Caco-2 (cell line): ENCODE results near the gene CYP2A13. TPM values are rescaled to one million over a fixed set of nuclear protein-coding genes. Genes with fewer than 3 reads are reported as not detected.

Experiments used
- BruUV-seq: library from RNA; stranded (reverse); fragments of 400-500 nt; replicated peaks from 2 replicates; lab custom pipeline; 2021; lab: Mats Ljungman, UMichigan
- CTCF ChIA-PET: fragments of 300-600 bp; sonication (Branson Sonifier 250); formaldehyde crosslinking; loops from one replicate; lab custom pipeline; 2022; ENCODE audit warnings: antibody characterized with exemption; lab: Charles Lee
- POLR2A ChIA-PET: fragments of 300-600 bp; sonication (Branson Sonifier 250); formaldehyde crosslinking; loops from one replicate; lab custom pipeline; 2022; ENCODE audit warnings: antibody characterized with exemption; lab: Charles Lee
- DNase-seq, 2 experiments: peaks; one replicate each; pipeline versions ENCODE4 v3.0.0 to v3.0.0-alpha.2; 2020 to 2022
- H3K27me3 ChIP-seq: replicated peaks from 2 replicates; pipeline ENCODE4 v1.6.0; 2011; ENCODE audit warnings: low read length; ENCODE audit not compliant: control insufficient read depth, insufficient read depth
- H3K36me3 ChIP-seq: 2 replicates; pipeline ENCODE4 v1.5.1; 2011; ENCODE audit warnings: low read length; ENCODE audit not compliant: control insufficient read depth, insufficient read depth
- H3K4me1 ChIP-seq: fragments of 250-450 bp; sonication (Bioruptor Pico); 2 replicates; pipeline ENCODE4 v1.5.1; 2020; ENCODE audit warnings: mild to moderate bottlenecking
- H3K4me3 ChIP-seq: 2 replicates; pipeline ENCODE4 v1.5.1; 2011; ENCODE audit warnings: low read depth, mild to moderate bottlenecking, control low read depth, low read length
- H3K9me3 ChIP-seq: fragments of 250-450 bp; sonication (Bioruptor Pico); 2 replicates; pipeline ENCODE4 v1.5.1; 2020; ENCODE audit warnings: mild to moderate bottlenecking, moderate library complexity
- H3K27ac Mint-ChIP-seq: one replicate; pipeline ENCODE4 v1.8.0; 2022; ENCODE audit warnings: mixed read lengths; ENCODE audit not compliant: unreplicated experiment
- H3K27me3 Mint-ChIP-seq: one replicate; pipeline ENCODE4 v1.8.0; 2022; ENCODE audit warnings: mixed read lengths; ENCODE audit not compliant: insufficient read depth, unreplicated experiment
- H3K36me3 Mint-ChIP-seq: one replicate; pipeline ENCODE4 v1.8.0; 2022; ENCODE audit warnings: mild to moderate bottlenecking, mixed read lengths; ENCODE audit not compliant: insufficient read depth, unreplicated experiment
- H3K4me1 Mint-ChIP-seq: one replicate; pipeline ENCODE4 v1.8.0; 2022; ENCODE audit warnings: low read depth, mixed read lengths; ENCODE audit not compliant: unreplicated experiment
- H3K4me3 Mint-ChIP-seq: one replicate; pipeline ENCODE4 v1.8.0; 2022; ENCODE audit warnings: mild to moderate bottlenecking, moderate library complexity, mixed read lengths; ENCODE audit not compliant: unreplicated experiment
- H3K9me3 Mint-ChIP-seq: one replicate; pipeline ENCODE4 v1.8.0; 2022; ENCODE audit warnings: mixed read lengths; ENCODE audit not compliant: unreplicated experiment
- CTCF ChIP-seq, 2 experiments: fragments of 200-600 bp in 1 of 2; IDR thresholded peaks; 1 replicate in 1 of 2; 2 replicates in 1 of 2; pipeline versions ENCODE4 v1.5.1 to v1.8.0; 2011 to 2022; ENCODE audit warnings: antibody characterized with exemption in 1 of 2, control low read depth in 1 of 2, inconsistent platforms in 1 of 2, low read depth in 1 of 2, low read length in 1 of 2, mild to moderate bottlenecking in 1 of 2, moderate library complexity in 1 of 2; ENCODE audit not compliant: insufficient read depth in 1 of 2, severe bottlenecking in 1 of 2, unreplicated experiment in 1 of 2
- intact Hi-C: fragments of 100-400 bp; cut with micrococcal nuclease; formaldehyde crosslinking; loops from one replicate; pipeline ENCODE4 v1.10.0; 2022; ENCODE audit not compliant: unreplicated experiment
- total RNA-seq: library from RNA; stranded (reverse); gene quantifications from 2 replicates; pipeline ENCODE4 v1.2.3, GENCODE V29; 2022

The CYP2A13 gene
- total RNA-seq, 1 experiment from 2014 or later, result not detected

GRCh38 chr19:41089959-41090358 lies 1.7 kb downstream of the CYP2A13 start:
- Mint-ChIP-seq H3K27ac (no peak overlapping the region), H3K4me3 (no peak overlapping the region), H3K36me3 (no peaks in the 10 kb centered on the region), H3K9me3 (peaks cover 11% of the 10 kb centered on the region), H3K4me1 (no peaks in the 10 kb centered on the region), H3K27me3 (peaks cover 18% of the 10 kb centered on the region)
- CTCF ChIA-PET, result no interaction called here
- POLR2A ChIA-PET, result no interaction called here
- no peaks in the 10 kb centered on the region for H3K4me1 ChIP-seq
- BruUV-seq, result no TSS peak
- TF ChIP-seq CTCF (IDR thresholded peaks at IDR 0.05; ENCODE audit: insufficient read depth in 1 of 2, low read depth in 1 of 2, low read length in 1 of 2, severe bottlenecking in 1 of 2, unreplicated experiment in 1 of 2), result no peak
- intact Hi-C loops, result no loop called here
- no peaks in the 10 kb centered on the region for H3K36me3 ChIP-seq
- H3K27me3 ChIP-seq, result no peaks in the 10 kb centered on the region
- H3K4me3 ChIP-seq, result no peak overlapping the region
- DNase-seq, result no peak
- no peaks in the 10 kb centered on the region for H3K9me3 ChIP-seq

- no peaks in the 10 kb centered on the region for H3K4me1 ChIP-seq
- H3K27ac Mint-ChIP-seq, result no peak overlapping the region
- H3K36me3 ChIP-seq, result no peaks in the 10 kb centered on the region
- no peak overlapping the region for H3K4me3 ChIP-seq
- CTCF ChIA-PET, result no interaction called here
- no peak overlapping the region for H3K4me3 Mint-ChIP-seq
- no peaks in the 10 kb centered on the region for H3K36me3 Mint-ChIP-seq
- H3K9me3 Mint-ChIP-seq, result peaks cover 13% of the 10 kb centered on the region
- no peak for TF ChIP-seq CTCF (IDR thresholded peaks at IDR 0.05; ENCODE audit: insufficient read depth in 1 of 2, low read depth in 1 of 2, low read length in 1 of 2, severe bottlenecking in 1 of 2, unreplicated experiment in 1 of 2)
- peaks cover 4% of the 10 kb centered on the region for H3K27me3 Mint-ChIP-seq
- no peak for DNase-seq
- no peaks in the 10 kb centered on the region for H3K27me3 ChIP-seq
- 0 out of 2 replicates have a peak, but pooled peaks cover 5% of the 10 kb centered on the region for H3K9me3 ChIP-seq
- POLR2A ChIA-PET, result no interaction called here
- intact Hi-C loops, result no loop called here
- H3K4me1 Mint-ChIP-seq, result no peaks in the 10 kb centered on the region
- BruUV-seq, result no TSS peak
Observed at GRCh38 chr19:41095703-41096102, 7.5 kb downstream of the CYP2A13 start.

- BruUV-seq, result no TSS peak
- no peaks in the 10 kb centered on the region for H3K4me1 Mint-ChIP-seq
- H3K9me3 Mint-ChIP-seq, result peaks cover 17% of the 10 kb centered on the region
- Histone ChIP-seq H3K27me3 (no peaks in the 10 kb centered on the region), H3K4me1 (no peaks in the 10 kb centered on the region), H3K4me3 (no peak overlapping the region), H3K9me3 (0 out of 2 replicates have a peak, but pooled peaks cover 5% of the 10 kb centered on the region), H3K36me3 (no peaks in the 10 kb centered on the region)
- CTCF ChIA-PET, result interaction anchor here (0.9 kb wide), 1 partner anchor 186 kb away, joined by 3 read pairs; no protein-coding TSS in a partner anchor
- POLR2A ChIA-PET, result no interaction called here
- intact Hi-C loops, result no loop called here
- DNase-seq, result no peak
- H3K4me3 Mint-ChIP-seq, result no peak overlapping the region
- H3K27ac Mint-ChIP-seq, result no peak overlapping the region
- peaks cover 2% of the 10 kb centered on the region for H3K27me3 Mint-ChIP-seq
- no peaks in the 10 kb centered on the region for H3K36me3 Mint-ChIP-seq
- no peak for TF ChIP-seq CTCF (IDR thresholded peaks at IDR 0.05; ENCODE audit: insufficient read depth in 1 of 2, low read depth in 1 of 2, low read length in 1 of 2, severe bottlenecking in 1 of 2, unreplicated experiment in 1 of 2)
Observed at GRCh38 chr19:41096353-41096752, 8.1 kb downstream of the CYP2A13 start.
